Left hindlimb (tissue), 1 donor: ENCODE results near the gene PRIMA1.
"Not testable (repeated sequence)": the region's sequence is repeated elsewhere in the genome, so short reads cannot be mapped to it uniquely, and the experiment has no call there.

Source experiments
- DNase-seq: peaks from one replicate; pipeline ENCODE4 v3.0.0-alpha.2; 2018

PRIMA1 gene

GRCh38 chr14:93788293-93788542, at the start of gene PRIMA1:
TSS of gene PRIMA1 (minus strand) at chr14:93788485. CDS start at chr14:93787718, 767 bp downstream.
- DNase-seq = no peak

GRCh38 chr14:93834699-93835371, 46.5 kb upstream of the PRIMA1 start:
- no peak for DNase-seq

GRCh38 chr14:93832665-93833064, 44.4 kb upstream of the PRIMA1 start:
- no peak for DNase-seq

- no peak for DNase-seq
Observed at GRCh38 chr14:93832081-93832480, 43.8 kb upstream of the PRIMA1 start.

GRCh38 chr14:93830753-93831461, 42.6 kb upstream of the PRIMA1 start:
- no peak for DNase-seq

- DNase-seq = no peak
Observed at GRCh38 chr14:93829839-93830481, 41.7 kb upstream of the PRIMA1 start.

GRCh38 chr14:93825235-93825553, 36.9 kb upstream of the PRIMA1 start:
- no peak for DNase-seq

- no peak for DNase-seq
Observed at GRCh38 chr14:93824518-93825234, 36.4 kb upstream of the PRIMA1 start.

- DNase-seq = no peak
Observed at GRCh38 chr14:93824076-93824475, 35.8 kb upstream of the PRIMA1 start.

GRCh38 chr14:93821051-93821450, 32.8 kb upstream of the PRIMA1 start:
- no peak for DNase-seq

GRCh38 chr14:93818857-93819256, 30.6 kb upstream of the PRIMA1 start:
- DNase-seq = no peak

GRCh38 chr14:93811676-93812075, 23.4 kb upstream of the PRIMA1 start:
- no peak for DNase-seq

GRCh38 chr14:93811020-93811419, 22.7 kb upstream of the PRIMA1 start:
- DNase-seq = no peak

GRCh38 chr14:93809491-93810420, 21.5 kb upstream of the PRIMA1 start:
- DNase-seq = not testable (repeated sequence)

GRCh38 chr14:93804654-93805053, 16.4 kb upstream of the PRIMA1 start:
- DNase-seq = no peak

- no peak for DNase-seq
Observed at GRCh38 chr14:93803408-93804318, 15.4 kb upstream of the PRIMA1 start.

- DNase-seq = no peak
Observed at GRCh38 chr14:93799989-93800921, 12.0 kb upstream of the PRIMA1 start.

- DNase-seq = no peak
Observed at GRCh38 chr14:93799617-93799988, 11.3 kb upstream of the PRIMA1 start.

GRCh38 chr14:93797536-93797935, 9.3 kb upstream of the PRIMA1 start:
- no peak for DNase-seq

- DNase-seq = no peak
Observed at GRCh38 chr14:93797071-93797470, 8.8 kb upstream of the PRIMA1 start.
